LHCN-M2 (cell line): Measurements from ENCODE around the gene LILRA6. TPM values are rescaled to one million over a fixed set of nuclear protein-coding genes. Genes with fewer than 3 reads are reported as not detected.
"Not testable (repeated sequence)": the region's sequence is repeated elsewhere in the genome, so short reads cannot be mapped to it uniquely, and the experiment has no call there.

Experiments
- DNase-seq: peaks from one replicate; pipeline ENCODE4 v3.0.0-alpha.2; 2012; ENCODE audit warnings: low read depth
- total RNA-seq: library from RNA; depleted of rRNA; stranded (reverse); fragments of >200 nt; gene quantifications from 2 replicates; pipeline ENCODE4 v1.2.3, GENCODE V29; 2014

The LILRA6 gene
- total RNA-seq, 1 experiment from 2014 or later, result not detected

GRCh38 chr19:54207983-54208783 lies 34.4 kb downstream of the LILRA6 start:
- peak; percentile 71 for DNase-seq

DNA sequence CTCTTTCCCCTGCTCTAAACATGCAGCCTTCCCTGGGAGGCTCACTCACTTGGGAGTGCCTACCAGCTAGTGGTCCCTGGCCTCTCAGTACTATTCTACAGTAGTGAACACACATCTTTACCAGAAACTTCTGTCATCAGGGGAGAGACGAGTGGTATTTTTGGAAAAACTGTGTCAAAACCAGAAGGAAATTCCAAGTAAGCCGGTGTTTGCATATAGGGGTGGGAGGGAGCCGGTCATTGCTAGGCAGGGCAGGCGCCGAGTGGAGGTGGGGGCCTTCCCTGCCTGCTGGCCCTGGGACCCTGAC lies 35.0 kb downstream of the LILRA6 start:
- no peak for DNase-seq

GRCh38 chr19:54207193-54207592 lies 35.4 kb downstream of the LILRA6 start:
- DNase-seq, result not testable (repeated sequence)

DNA sequence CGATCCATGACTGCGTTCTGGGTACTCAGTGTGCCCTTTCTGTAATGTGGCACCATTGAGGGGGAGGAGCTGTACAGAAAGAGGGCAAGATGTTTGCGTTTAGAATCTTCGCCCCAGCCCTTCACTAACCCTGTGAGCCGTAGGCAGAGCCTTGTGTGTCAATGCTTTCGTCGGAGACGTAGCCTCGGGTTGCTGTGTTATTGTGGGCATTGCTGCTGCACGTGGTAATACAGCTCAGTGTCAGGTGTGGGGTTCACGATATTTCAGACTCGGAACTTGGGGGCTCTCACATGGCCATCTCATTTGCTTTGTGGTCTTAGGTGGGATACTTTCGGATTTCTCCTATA lies 35.8 kb downstream of the LILRA6 start:
- DNase-seq, result no peak

DNA sequence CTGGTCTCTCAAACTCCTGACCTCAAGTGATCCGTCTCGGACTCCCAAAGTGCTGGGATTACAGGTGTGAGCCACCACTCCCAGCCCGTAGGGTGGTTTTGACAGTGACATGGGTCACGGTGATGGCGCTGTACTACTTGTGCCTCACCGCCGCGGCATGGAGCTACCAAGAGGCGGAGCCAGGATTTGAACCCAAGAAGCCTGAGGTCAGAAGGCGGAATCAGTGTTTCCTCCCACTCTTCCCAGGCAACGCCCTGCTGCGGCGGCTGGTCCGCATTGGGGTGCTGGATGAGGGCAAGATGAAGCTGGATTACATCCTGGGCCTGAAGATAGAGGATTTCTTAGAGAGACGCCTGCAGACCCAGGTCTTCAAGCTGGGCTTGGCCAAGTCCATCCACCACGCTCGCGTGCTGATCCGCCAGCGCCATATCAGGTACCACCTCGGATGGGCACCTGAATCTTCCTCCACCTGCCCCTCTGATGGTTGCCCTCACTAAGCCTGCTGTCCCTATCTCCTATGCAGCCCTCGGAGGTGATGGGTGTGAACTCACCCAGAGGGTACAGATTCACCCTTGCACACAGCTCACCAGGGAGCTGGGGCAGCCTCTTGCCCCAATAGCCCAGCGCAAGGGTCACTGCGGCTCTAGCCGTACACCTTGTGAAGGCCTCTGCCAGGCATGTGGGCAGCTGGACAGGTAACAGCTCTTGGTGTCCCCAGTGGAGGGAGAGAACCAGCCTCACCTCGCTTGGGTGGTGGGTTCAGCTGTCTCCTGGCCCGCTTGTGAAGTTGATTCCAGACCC lies 36.4 kb downstream of the LILRA6 start:
- no peak for DNase-seq

DNA sequence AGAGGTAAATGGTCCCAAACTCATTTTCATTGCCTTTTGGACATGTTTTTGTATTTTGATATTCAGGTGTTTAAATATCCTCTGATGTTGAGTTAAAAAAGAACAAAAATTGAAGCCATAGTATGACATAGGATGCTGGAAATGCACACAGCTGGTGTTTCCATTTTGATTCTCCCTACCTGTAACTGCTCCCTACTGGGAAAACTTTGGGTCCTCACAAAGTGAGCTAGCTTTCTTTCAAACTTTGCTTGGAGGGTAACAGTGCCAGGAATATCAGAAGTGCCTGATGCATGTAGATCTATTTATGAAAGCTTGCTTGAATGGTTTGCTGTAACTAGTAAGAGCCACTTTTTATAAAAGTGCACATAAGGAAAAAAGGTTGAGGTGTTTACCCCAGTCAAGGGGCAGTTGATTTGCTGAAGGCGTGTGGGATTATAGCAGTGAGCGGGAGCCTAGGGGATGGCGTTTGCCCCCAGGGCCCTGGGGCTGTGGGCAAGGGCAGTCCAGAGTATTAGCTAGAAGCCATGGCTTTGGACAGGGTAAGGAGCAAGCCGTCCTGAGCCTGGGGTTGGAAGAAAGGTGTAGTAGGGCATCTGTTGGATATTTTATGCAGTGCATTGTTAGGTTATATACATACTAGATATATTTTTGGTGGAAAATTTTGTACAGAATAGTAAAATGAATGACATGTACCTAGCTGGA lies 37.7 kb downstream of the LILRA6 start:
- no peak for DNase-seq

DNA sequence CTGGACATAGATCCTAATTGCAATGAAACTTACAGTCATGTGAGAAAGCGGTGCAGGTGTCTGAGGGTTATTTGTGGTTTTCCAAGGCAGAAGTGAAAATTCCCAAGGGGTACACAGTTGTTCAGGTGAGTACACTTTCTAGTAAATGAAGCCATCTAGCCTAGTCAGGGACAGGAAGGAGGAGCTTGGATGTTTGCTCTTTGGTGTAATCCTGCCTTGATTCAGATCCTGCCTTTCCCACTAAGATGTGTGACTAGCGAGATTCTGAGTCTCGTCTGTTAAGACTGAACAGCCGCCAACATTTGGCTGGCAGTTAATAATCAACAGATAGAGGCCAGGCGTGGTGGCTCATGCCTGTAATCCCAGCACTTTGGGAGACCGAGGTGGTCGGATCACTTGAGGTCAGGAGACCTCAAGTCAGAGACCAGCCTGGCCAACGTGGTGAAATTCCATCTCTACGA lies 39.4 kb downstream of the LILRA6 start:
- DNase-seq, result no peak

- no peak for DNase-seq
These were observed 40.6 kb downstream of the LILRA6 start for GRCh38 chr19:54201980-54202379.

GRCh38 chr19:54201172-54201701 lies 41.4 kb downstream of the LILRA6 start:
- DNase-seq, result no peak

GRCh38 chr19:54199401-54199800 lies 43.2 kb downstream of the LILRA6 start:
- DNase-seq, result no peak

DNA sequence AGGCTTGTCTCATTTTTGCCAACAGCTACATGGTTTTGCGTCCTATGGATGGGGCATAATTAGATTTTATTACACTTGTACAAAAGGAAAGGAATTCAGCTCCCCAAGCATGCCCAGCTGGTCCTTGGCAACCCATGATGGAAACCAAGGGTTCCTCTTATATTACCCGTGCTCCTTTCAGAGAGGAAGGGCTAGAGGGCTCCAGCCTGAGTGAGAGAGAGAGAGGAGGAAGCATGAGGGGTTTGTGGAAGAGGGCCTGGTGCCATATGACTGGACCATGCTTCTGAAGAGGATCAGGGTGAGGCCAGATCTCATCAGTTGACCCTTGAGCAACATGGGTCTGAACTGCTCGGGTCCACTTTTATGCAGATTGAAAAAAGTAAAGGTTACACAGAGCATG lies 45.5 kb downstream of the LILRA6 start:
- no peak for DNase-seq

DNA sequence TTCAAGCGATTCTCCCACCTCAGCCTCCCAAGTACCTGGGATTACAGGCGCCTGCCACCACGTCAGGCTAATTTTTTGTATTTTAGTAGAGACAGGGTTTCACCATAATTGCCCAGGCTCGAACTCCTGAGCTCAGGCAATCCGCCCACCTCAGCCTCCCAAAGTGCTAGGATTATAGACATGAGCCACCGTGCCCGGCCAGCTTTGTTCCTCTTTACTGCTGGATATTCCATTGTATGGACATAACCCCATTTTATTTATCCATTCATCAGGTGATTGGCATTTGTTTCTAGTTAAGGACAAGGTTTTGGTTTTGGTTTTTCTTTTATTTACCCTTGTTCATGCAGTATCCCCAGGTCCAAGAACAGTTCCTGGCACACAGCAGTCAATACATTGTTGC lies 46.1 kb downstream of the LILRA6 start:
- DNase-seq, result no peak

DNA sequence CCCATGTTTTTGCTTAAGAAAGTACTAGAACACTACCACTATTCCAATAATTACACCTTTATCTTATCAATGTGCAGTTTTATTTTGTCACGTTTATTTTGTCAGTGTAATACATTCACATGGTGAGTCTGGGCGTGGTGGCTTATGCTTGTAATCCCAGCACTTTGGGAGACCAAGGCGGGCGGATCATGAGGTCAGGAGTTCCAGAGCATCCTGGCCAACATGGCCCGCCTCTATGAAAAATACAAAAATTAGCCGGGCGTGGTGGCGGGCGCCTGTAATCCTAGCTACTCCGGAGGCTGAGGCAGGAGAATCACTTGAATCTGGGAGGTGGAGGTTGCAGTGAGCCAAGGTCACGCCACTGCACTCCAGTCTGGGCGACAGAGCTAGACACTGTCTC lies 48.1 kb downstream of the LILRA6 start:
- not testable (repeated sequence) for DNase-seq

DNA sequence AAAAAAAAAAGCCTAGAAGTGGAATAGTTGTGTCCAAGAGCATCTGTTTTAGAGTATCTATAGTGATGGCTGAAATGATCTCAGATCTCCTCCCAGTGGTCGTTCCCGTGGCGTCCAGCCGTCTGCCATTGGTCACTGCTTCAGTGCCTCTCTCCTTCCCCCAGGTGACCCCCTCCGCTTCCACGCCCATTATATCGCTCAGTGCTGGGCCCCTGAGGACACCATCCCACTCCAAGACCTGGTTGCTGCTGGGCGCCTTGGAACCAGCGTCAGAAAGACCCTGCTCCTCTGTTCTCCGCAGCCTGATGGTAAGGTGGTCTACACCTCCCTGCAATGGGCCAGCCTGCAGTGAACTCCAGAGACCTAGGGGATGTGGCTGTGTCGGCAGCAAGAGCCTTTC lies 49.6 kb downstream of the LILRA6 start:
- DNase-seq, result no peak

DNA sequence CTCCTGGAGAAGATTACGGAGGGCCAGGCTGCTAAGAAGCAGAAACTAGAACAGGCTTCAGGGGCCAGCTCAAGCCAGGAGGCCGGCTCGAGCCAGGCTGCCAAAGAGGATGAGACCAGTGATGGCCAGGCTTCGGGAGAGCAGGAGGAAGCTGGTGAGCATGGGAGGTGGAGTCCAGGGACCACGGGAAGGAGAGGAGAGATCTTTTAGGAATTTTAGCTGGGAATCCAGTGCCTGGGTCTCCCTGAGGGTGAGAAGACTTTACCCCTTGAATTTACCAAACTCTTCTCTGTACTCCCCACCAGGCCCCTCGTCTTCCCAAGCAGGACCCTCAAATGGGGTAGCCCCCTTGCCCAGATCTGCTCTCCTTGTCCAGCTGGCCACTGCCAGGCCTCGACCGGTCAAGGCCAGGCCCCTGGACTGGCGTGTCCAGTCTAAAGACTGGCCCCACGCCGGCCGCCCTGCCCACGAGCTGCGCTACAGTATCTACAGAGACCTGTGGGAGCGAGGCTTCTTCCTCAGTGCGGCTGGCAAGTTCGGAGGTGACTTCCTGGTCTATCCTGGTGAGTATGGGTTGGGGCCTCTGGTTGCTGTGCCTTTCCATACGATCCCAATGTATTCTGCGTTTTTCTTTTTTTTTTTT lies 50.7 kb downstream of the LILRA6 start:
- peak; percentile 16 for DNase-seq

- peak; percentile 81 for DNase-seq
These were observed 51.4 kb downstream of the LILRA6 start, which contains the start of gene TSEN34 for GRCh38 chr19:54191011-54191810. TSEN34 (plus strand) TSS chr19:54191308; CDS start chr19:54191365, 57 bp downstream.

DNA sequence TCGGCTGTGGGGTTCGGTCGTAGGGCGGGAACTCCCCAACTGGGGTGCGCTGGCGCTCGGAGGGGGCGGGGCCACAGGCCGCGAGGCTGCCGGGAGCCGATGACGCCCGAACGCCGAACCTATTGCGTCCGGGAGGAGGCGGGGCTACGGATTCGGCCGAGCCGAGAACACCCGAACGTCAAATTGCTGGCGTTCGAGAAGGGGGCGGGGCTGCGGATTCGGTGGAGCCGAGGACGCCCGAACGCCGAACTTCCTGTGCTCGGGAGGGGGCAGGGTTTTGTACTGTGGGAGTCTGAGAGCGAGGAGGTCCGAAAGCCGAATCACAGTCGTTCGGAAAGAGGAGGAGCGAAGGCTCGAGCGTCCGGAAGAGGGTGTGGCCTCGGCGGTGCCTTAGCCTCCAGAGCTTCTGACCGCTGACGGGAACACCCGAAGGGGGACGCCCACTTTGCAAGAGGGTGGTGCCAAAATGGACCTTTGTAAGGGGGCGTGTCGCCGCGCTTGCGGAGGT lies 52.0 kb downstream of the LILRA6 start:
- DNase-seq, result peak; percentile 99

DNA sequence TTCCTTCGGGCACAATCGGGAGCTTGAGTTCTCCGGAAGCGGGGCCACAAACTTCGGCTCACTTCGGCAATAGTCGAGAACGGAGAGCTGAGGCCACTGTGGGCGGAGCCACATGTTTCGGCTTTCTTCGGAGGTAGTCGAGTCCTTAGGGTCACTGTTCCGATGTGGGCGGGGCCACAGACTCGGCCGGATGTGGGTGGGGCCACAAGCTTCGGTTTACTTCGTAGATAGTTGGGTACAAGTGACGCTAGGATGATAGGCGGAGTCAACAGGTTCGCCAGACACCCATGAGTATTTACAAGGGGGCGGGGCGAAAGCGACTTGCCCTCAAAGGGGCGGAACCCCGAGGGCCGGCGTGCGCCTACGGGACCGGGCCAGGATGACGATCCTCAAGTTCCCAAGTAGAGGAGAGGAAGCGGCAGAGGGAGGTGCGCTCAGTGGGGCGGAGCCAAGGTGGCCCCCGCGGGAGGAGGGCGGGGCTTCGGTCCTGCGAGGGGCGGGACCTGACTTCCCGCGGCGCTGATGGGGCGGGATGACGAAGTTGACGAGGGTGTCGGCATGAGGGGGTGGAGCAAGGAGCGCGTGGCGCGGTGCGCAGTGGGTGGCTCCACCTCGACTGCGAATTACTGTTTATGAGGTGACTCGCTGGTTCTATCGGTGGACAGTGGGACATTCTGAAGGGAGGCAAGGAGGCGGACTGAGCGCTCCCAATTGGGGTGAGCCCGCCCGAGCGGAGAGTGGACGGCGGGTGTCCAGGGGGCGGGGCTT lies 52.7 kb downstream of the LILRA6 start:
- peak; percentile 100 for DNase-seq

DNA sequence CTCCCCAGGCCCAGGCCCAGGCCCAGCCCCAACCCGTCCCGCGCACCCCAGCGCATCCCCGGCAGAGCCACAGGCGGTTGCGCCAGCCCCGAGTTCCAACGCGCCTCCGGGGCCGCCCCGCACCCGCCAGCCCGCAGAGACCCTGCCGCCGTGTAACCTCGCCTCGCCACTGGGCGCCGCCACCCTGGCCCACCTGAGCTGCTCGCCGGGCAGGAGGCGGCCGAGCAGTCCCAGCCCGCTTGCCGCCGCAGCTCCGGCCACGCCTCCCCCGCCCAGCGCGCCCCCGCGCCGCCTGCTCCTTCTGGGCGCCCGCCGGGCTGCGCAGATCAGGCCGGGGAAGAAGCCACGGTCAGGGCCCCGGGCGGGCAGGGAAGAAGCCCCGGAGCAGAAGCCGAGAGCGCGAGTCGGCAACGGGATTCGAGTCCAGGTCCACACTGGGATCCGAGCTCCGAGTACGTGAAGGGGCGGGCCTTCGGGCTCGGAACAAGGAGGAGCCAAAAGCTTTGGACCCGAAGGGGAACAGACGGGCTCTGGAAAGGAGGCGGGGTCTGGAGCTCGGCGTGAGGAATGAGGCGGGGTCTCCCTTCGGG lies 53.4 kb downstream of the LILRA6 start, which contains the start of gene MBOAT7:
Gene MBOAT7, minus strand, starts transcription at position 436 of the 590 bp plus-strand sequence. CDS start 1,072 bp downstream, outside the sequence.
- DNase-seq, result no peak
